HEK293 (cell line): ENCODE measurements around the gene R3HDM2.

Source experiments
- CTCF ChIA-PET: fragments of 350-600 bp; formaldehyde crosslinking; extraction: SDS; loops from one replicate; lab custom pipeline; 2021; ENCODE audit warnings: antibody characterized with exemption; lab: Yijun Ruan, JAX
- POLR2A ChIA-PET: fragments of 300-600 bp; formaldehyde crosslinking; extraction: SDS; loops from one replicate; lab custom pipeline; 2020; ENCODE audit warnings: antibody characterized with exemption, inconsistent platforms; lab: Yijun Ruan, JAX
- H3K27ac ChIP-seq: fragments of 200-500 bp; sonication (Bioruptor generic); 2 replicates; pipeline ENCODE4 v1.5.1; 2014; ENCODE audit warnings: low read depth, low read length, control low read depth, inconsistent platforms; ENCODE audit errors: extremely low read depth
- H3K36me3 ChIP-seq, 2 experiments: fragments of 200-500 bp in 1 of 2; sonication (Bioruptor generic) in 1 of 2; 1 replicate in 1 of 2; 2 replicates in 1 of 2; pipeline ENCODE4 v1.5.1; 2014 to 2017; ENCODE audit warnings: inconsistent platforms in 2 of 2, low read length in 2 of 2; ENCODE audit not compliant: control insufficient read depth in 2 of 2, insufficient read depth in 1 of 2
- H3K4me1 ChIP-seq: fragments of 200-500 bp; sonication (Bioruptor generic); 2 replicates; pipeline ENCODE4 v1.5.1; 2014; ENCODE audit warnings: mild to moderate bottlenecking, low read length, inconsistent platforms; ENCODE audit not compliant: control insufficient read depth, insufficient read depth
- H3K4me3 ChIP-seq: 2 replicates; pipeline ENCODE4 v1.5.1; 2011; ENCODE audit warnings: low read depth, mild to moderate bottlenecking, control low read depth, low read length, moderate library complexity
- H3K9me3 ChIP-seq: fragments of 200-500 bp; sonication (Bioruptor generic); 2 replicates; pipeline ENCODE4 v1.5.1; 2014; ENCODE audit warnings: low read depth, low read length, inconsistent platforms; ENCODE audit not compliant: control insufficient read depth, insufficient read depth
- BCL11A ChIP-seq: fragments of 450-650 bp; formaldehyde crosslinking; IDR thresholded peaks from 2 replicates; pipeline ENCODE4 v1.5.1; 2016; ENCODE audit warnings: low read depth, missing biosample characterization, missing genetic modification characterization
- INSM2 ChIP-seq: fragments of 450-650 bp; formaldehyde crosslinking; IDR thresholded peaks from 2 replicates; pipeline ENCODE4 v1.5.1; 2016; ENCODE audit warnings: missing biosample characterization, missing genetic modification characterization
- KLF10 ChIP-seq: fragments of 450-650 bp; IDR thresholded peaks from 2 replicates; pipeline ENCODE4 v1.5.1; 2018; ENCODE audit warnings: missing biosample characterization, mild to moderate bottlenecking, missing genetic modification characterization
- SP3 ChIP-seq: fragments of 450-650 bp; formaldehyde crosslinking; IDR thresholded peaks from 2 replicates; pipeline ENCODE4 v1.5.1; 2016; ENCODE audit warnings: missing biosample characterization, missing genetic modification characterization
- TSHZ1 ChIP-seq: fragments of 450-650 bp; formaldehyde crosslinking; IDR thresholded peaks from 2 replicates; pipeline ENCODE4 v1.5.1; 2016; ENCODE audit warnings: missing biosample characterization, missing genetic modification characterization, borderline replicate concordance
- ZBTB10 ChIP-seq: fragments of 450-650 bp; formaldehyde crosslinking; IDR thresholded peaks from 2 replicates; pipeline ENCODE4 v1.5.1; 2016; ENCODE audit warnings: missing biosample characterization, missing genetic modification characterization
- ZIC2 ChIP-seq: fragments of 450-650 bp; formaldehyde crosslinking; IDR thresholded peaks from 2 replicates; pipeline ENCODE4 v1.5.1; 2016; ENCODE audit warnings: missing biosample characterization, missing genetic modification characterization
- ZNF174 ChIP-seq: fragments of 450-650 bp; formaldehyde crosslinking; IDR thresholded peaks from 2 replicates; pipeline ENCODE4 v1.5.0; 2017; ENCODE audit warnings: missing biosample characterization, mild to moderate bottlenecking, missing genetic modification characterization
- ZNF24 ChIP-seq: fragments of 450-650 bp; formaldehyde crosslinking; IDR thresholded peaks from 2 replicates; pipeline ENCODE4 v1.5.1; 2016; ENCODE audit warnings: missing biosample characterization, missing genetic modification characterization
- ZNF292 ChIP-seq: fragments of 450-650 bp; formaldehyde crosslinking; IDR thresholded peaks from 2 replicates; pipeline ENCODE4 v1.5.1; 2016; ENCODE audit warnings: low read depth, missing biosample characterization, missing genetic modification characterization, borderline replicate concordance
- ZNF302 ChIP-seq: fragments of 450-650 bp; formaldehyde crosslinking; IDR thresholded peaks from 2 replicates; pipeline ENCODE4 v1.5.1; 2016; ENCODE audit warnings: missing biosample characterization, missing genetic modification characterization, low read depth
- ZNF37A ChIP-seq: fragments of 450-650 bp; IDR thresholded peaks from 2 replicates; pipeline ENCODE4 v1.5.1; 2018; ENCODE audit warnings: missing biosample characterization, missing genetic modification characterization
- ZNF433 ChIP-seq: fragments of 450-650 bp; formaldehyde crosslinking; IDR thresholded peaks from 2 replicates; pipeline ENCODE4 v1.5.1; 2016; ENCODE audit warnings: missing biosample characterization, missing genetic modification characterization, low read depth
- ZNF510 ChIP-seq: fragments of 450-650 bp; formaldehyde crosslinking; IDR thresholded peaks from 2 replicates; pipeline ENCODE4 v1.5.1; 2018; ENCODE audit warnings: mild to moderate bottlenecking, missing genetic modification characterization, missing biosample characterization; ENCODE audit not compliant: insufficient replicate concordance
- ZNF585B ChIP-seq: fragments of 450-650 bp; formaldehyde crosslinking; IDR thresholded peaks from 2 replicates; pipeline ENCODE4 v1.5.1; 2016; ENCODE audit warnings: missing biosample characterization, missing genetic modification characterization
- ZNF600 ChIP-seq: fragments of 450-650 bp; formaldehyde crosslinking; IDR thresholded peaks from 2 replicates; pipeline ENCODE4 v1.5.1; 2016; ENCODE audit warnings: missing biosample characterization, missing genetic modification characterization
- ZNF660 ChIP-seq: fragments of 450-650 bp; IDR thresholded peaks from 2 replicates; pipeline ENCODE4 v1.5.1; 2018; ENCODE audit warnings: missing biosample characterization, mild to moderate bottlenecking, missing genetic modification characterization
- ZNF677 ChIP-seq: fragments of 450-650 bp; IDR thresholded peaks from 2 replicates; pipeline ENCODE4 v1.5.0; 2018; ENCODE audit warnings: missing biosample characterization, mild to moderate bottlenecking, missing genetic modification characterization, moderate library complexity
- ZNF768 ChIP-seq: fragments of 450-650 bp; formaldehyde crosslinking; IDR thresholded peaks from 2 replicates; pipeline ENCODE4 v1.5.1; 2018; ENCODE audit warnings: missing biosample characterization, mild to moderate bottlenecking, missing genetic modification characterization
- ZNF785 ChIP-seq: fragments of 450-650 bp; formaldehyde crosslinking; IDR thresholded peaks from 2 replicates; pipeline ENCODE4 v1.5.1; 2016; ENCODE audit warnings: missing biosample characterization, missing genetic modification characterization
- ZSCAN23 ChIP-seq: fragments of 450-650 bp; formaldehyde crosslinking; IDR thresholded peaks from 2 replicates; pipeline ENCODE4 v1.5.1; 2016; ENCODE audit warnings: missing biosample characterization, missing genetic modification characterization
- ZSCAN30 ChIP-seq: fragments of 450-650 bp; IDR thresholded peaks from 2 replicates; pipeline ENCODE4 v1.5.1; 2018; ENCODE audit warnings: missing biosample characterization, mild to moderate bottlenecking, missing genetic modification characterization, moderate library complexity
- TF ChIP-seq, protein P1 (sequence below): fragments of 450-650 bp; formaldehyde crosslinking; IDR thresholded peaks from 2 replicates; pipeline ENCODE4 v1.5.1; 2016; ENCODE audit warnings: missing biosample characterization, missing genetic modification characterization
- TF ChIP-seq, protein P2 (sequence below): fragments of 450-650 bp; formaldehyde crosslinking; IDR thresholded peaks from 2 replicates; pipeline ENCODE4 v1.5.1; 2016; ENCODE audit warnings: missing biosample characterization, missing genetic modification characterization
- TF ChIP-seq, protein P3 (sequence below): fragments of 450-650 bp; formaldehyde crosslinking; IDR thresholded peaks from 2 replicates; pipeline ENCODE4 v1.5.1; 2016; ENCODE audit warnings: missing biosample characterization, missing genetic modification characterization

The R3HDM2 gene

GRCh38 chr12:57243521-57244311, 187.1 kb downstream of the R3HDM2 start:
- Histone ChIP-seq H3K27ac (no peak overlapping the region), H3K36me3 (no peaks in the 10 kb centered on the region; a peak in 1 of 3 replicates), H3K4me1 (0 out of 2 replicates have a peak, but pooled peaks cover 3% of the 10 kb centered on the region), H3K4me3 (peak overlapping the region; percentile 42), H3K9me3 (no peaks in the 10 kb centered on the region)
- POLR2A ChIA-PET: interaction anchor here (0.6 to 6.4 kb wide), 5 partner anchors 8 to 490 kb away, joined by 3 to 72 read pairs (median 5); partner anchors contain the start of genes LRP1 and SHMT2
- CTCF ChIA-PET: interaction anchor here (0.5 to 23.3 kb wide), 33 partner anchors 9 to 586 kb away, joined by 3 to 628 read pairs (median 5); partner anchors contain the start of genes GLI1, INHBE, NXPH4 and SHMT2
- TF ChIP-seq ZIC2: peak; percentile 68
- TF ChIP-seq ZNF433 (tag by site-specific recombination): no peak
- TF ChIP-seq BCL11A: no peak
- peak; percentile 87 for TF ChIP-seq SP3 (tag by site-specific recombination)
- TF ChIP-seq ZNF174: no peak
- no peak for TF ChIP-seq ZSCAN23 (tag by site-specific recombination)
- no peak for TF ChIP-seq ZNF785 (tag by site-specific recombination)
- TF ChIP-seq ZNF510 (tag by site-specific recombination): no peak
- peak; percentile 73 for TF ChIP-seq ZBTB10
- TF ChIP-seq ZNF600: no peak
- TF ChIP-seq TSHZ1 (tag by site-specific recombination): no peak
- TF ChIP-seq, protein P1, sequence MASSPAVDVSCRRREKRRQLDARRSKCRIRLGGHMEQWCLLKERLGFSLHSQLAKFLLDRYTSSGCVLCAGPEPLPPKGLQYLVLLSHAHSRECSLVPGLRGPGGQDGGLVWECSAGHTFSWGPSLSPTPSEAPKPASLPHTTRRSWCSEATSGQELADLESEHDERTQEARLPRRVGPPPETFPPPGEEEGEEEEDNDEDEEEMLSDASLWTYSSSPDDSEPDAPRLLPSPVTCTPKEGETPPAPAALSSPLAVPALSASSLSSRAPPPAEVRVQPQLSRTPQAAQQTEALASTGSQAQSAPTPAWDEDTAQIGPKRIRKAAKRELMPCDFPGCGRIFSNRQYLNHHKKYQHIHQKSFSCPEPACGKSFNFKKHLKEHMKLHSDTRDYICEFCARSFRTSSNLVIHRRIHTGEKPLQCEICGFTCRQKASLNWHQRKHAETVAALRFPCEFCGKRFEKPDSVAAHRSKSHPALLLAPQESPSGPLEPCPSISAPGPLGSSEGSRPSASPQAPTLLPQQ (tag by site-specific recombination): peak; percentile 44
- no peak for TF ChIP-seq ZNF677 (tag by site-specific recombination)
- no peak for TF ChIP-seq ZNF37A (tag by site-specific recombination)
- TF ChIP-seq ZNF24 (tag by site-specific recombination): no peak
- peak; percentile 72; the same call in 1 of the 2 replicates for TF ChIP-seq ZNF660
- no peak for TF ChIP-seq ZNF292 (tag by site-specific recombination)
- TF ChIP-seq INSM2: no peak
- TF ChIP-seq KLF10 (tag by site-specific recombination): no peak
- TF ChIP-seq, protein P2, sequence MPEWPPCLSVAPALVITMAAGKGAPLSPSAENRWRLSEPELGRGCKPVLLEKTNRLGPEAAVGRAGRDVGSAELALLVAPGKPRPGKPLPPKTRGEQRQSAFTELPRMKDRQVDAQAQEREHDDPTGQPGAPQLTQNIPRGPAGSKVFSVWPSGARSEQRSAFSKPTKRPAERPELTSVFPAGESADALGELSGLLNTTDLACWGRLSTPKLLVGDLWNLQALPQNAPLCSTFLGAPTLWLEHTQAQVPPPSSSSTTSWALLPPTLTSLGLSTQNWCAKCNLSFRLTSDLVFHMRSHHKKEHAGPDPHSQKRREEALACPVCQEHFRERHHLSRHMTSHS (tag by site-specific recombination): no peak
- peak; percentile 89 for TF ChIP-seq ZSCAN30 (tag by site-specific recombination)
- TF ChIP-seq, protein P3, sequence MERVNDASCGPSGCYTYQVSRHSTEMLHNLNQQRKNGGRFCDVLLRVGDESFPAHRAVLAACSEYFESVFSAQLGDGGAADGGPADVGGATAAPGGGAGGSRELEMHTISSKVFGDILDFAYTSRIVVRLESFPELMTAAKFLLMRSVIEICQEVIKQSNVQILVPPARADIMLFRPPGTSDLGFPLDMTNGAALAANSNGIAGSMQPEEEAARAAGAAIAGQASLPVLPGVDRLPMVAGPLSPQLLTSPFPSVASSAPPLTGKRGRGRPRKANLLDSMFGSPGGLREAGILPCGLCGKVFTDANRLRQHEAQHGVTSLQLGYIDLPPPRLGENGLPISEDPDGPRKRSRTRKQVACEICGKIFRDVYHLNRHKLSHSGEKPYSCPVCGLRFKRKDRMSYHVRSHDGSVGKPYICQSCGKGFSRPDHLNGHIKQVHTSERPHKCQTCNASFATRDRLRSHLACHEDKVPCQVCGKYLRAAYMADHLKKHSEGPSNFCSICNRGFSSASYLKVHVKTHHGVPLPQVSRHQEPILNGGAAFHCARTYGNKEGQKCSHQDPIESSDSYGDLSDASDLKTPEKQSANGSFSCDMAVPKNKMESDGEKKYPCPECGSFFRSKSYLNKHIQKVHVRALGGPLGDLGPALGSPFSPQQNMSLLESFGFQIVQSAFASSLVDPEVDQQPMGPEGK (tag by site-specific recombination): peak; percentile 87
- TF ChIP-seq ZNF302 (tag by site-specific recombination): no peak
- no peak for TF ChIP-seq ZNF585B (tag by site-specific recombination)
- no peak for TF ChIP-seq ZNF768
